22Rv1 (cell line): ENCODE measurements around the gene UMODL1.

Source experiments
- CTCF ChIP-seq: fragments of 450-650 bp; IDR thresholded peaks from 2 replicates; pipeline ENCODE4 v1.5.1; 2017; ENCODE audit warnings: mild to moderate bottlenecking
- ZFX ChIP-seq: fragments of 450-650 bp; IDR thresholded peaks from 2 replicates; pipeline ENCODE4 v1.6.1; 2017; ENCODE audit warnings: antibody characterized with exemption, borderline replicate concordance

GRCh38 chr21:42153746-42154145 lies 82.6 kb downstream of the UMODL1 start:
- no peak for TF ChIP-seq CTCF
- TF ChIP-seq ZFX: no peak
